H9 (cell line): ENCODE results near the gene RAB35. TPM values are rescaled to one million over a fixed set of nuclear protein-coding genes. Genes with fewer than 3 reads are reported as not detected.

Experiments used
- DNase-seq: peaks from one replicate; pipeline ENCODE4 v3.0.0-alpha.2; 2017
- H2AFZ ChIP-seq: one replicate; pipeline ENCODE4 v1.6.1; 2013; ENCODE audit warnings: mild to moderate bottlenecking, low read length, control low read depth, moderate library complexity
- H2AK5ac ChIP-seq: 2 replicates; pipeline ENCODE4 v1.6.1; 2013; ENCODE audit warnings: low read length, control low read depth, mixed read lengths; ENCODE audit not compliant: insufficient read length
- H2BK120ac ChIP-seq: one replicate; pipeline ENCODE4 v1.6.1; 2013; ENCODE audit warnings: low read depth, mild to moderate bottlenecking, low read length, control low read depth, inconsistent platforms; ENCODE audit not compliant: poor library complexity, severe bottlenecking
- H2BK12ac ChIP-seq: 2 replicates; pipeline ENCODE4 v1.6.1; 2013; ENCODE audit warnings: low read length, control low read depth, mixed read lengths, low read depth; ENCODE audit not compliant: insufficient read length
- H2BK15ac ChIP-seq: 2 replicates; pipeline ENCODE4 v1.6.1; 2013; ENCODE audit warnings: low read depth, low read length, control low read depth
- H2BK20ac ChIP-seq: one replicate; pipeline ENCODE4 v1.6.1; 2013; ENCODE audit warnings: low read depth, mild to moderate bottlenecking, low read length, control low read depth, inconsistent platforms; ENCODE audit not compliant: poor library complexity, severe bottlenecking
- H2BK5ac ChIP-seq: 2 replicates; pipeline ENCODE4 v1.6.1; 2013; ENCODE audit warnings: low read length, control low read depth, mixed read lengths; ENCODE audit not compliant: insufficient read length
- H3K14ac ChIP-seq: 2 replicates; pipeline ENCODE4 v1.6.1; 2013; ENCODE audit warnings: low read length, control low read depth; ENCODE audit not compliant: insufficient read depth
- H3K18ac ChIP-seq: 2 replicates; pipeline ENCODE4 v1.6.1; 2013; ENCODE audit warnings: low read depth, mild to moderate bottlenecking, mixed read lengths, low read length, control low read depth; ENCODE audit not compliant: insufficient read length
- H3K23ac ChIP-seq: 2 replicates; pipeline ENCODE4 v1.6.1; 2013; ENCODE audit warnings: low read length, control low read depth, mixed read lengths, low read depth; ENCODE audit not compliant: insufficient read length
- H3K23me2 ChIP-seq: 2 replicates; pipeline ENCODE4 v1.6.1; 2013; ENCODE audit warnings: low read depth, mild to moderate bottlenecking, mixed read lengths, low read length, control low read depth; ENCODE audit not compliant: insufficient read length, poor library complexity, severe bottlenecking
- H3K27ac ChIP-seq: 2 replicates; pipeline ENCODE4 v1.5.1; 2013; ENCODE audit warnings: low read length, control low read depth, mixed read lengths, low read depth; ENCODE audit not compliant: insufficient read length
- H3K27me3 ChIP-seq: 2 replicates; pipeline ENCODE4 v1.6.1; 2013; ENCODE audit warnings: low read length, control low read depth, inconsistent platforms; ENCODE audit not compliant: insufficient read depth
- H3K4ac ChIP-seq: 2 replicates; pipeline ENCODE4 v1.6.1; 2013; ENCODE audit warnings: low read depth, mild to moderate bottlenecking, control low read depth, inconsistent platforms, low read length, moderate library complexity
- H3K4me1 ChIP-seq: 2 replicates; pipeline ENCODE4 v1.6.1; 2013; ENCODE audit warnings: low read length, control low read depth, inconsistent platforms; ENCODE audit not compliant: insufficient read depth
- H3K4me2 ChIP-seq: 2 replicates; pipeline ENCODE4 v1.6.1; 2013; ENCODE audit warnings: low read length, control low read depth, mixed read lengths; ENCODE audit not compliant: insufficient read length, insufficient read depth
- H3K56ac ChIP-seq: 2 replicates; pipeline ENCODE4 v1.6.1; 2013; ENCODE audit warnings: low read depth, mild to moderate bottlenecking, mixed read lengths, low read length, control low read depth; ENCODE audit not compliant: insufficient read length
- H3K79me1 ChIP-seq: 2 replicates; pipeline ENCODE4 v1.6.1; 2013; ENCODE audit warnings: low read depth, mild to moderate bottlenecking, moderate library complexity, low read length, control low read depth, inconsistent platforms; ENCODE audit not compliant: insufficient read depth, poor library complexity, severe bottlenecking
- H3K79me2 ChIP-seq: 2 replicates; pipeline ENCODE4 v1.6.1; 2013; ENCODE audit warnings: low read length, control low read depth, inconsistent platforms; ENCODE audit not compliant: insufficient read depth
- H3K9ac ChIP-seq: 2 replicates; pipeline ENCODE4 v1.6.1; 2013; ENCODE audit warnings: low read length, control low read depth, mixed read lengths; ENCODE audit not compliant: insufficient read length; ENCODE audit errors: extremely low read depth
- H3K9me3 ChIP-seq: one replicate; pipeline ENCODE4 v1.6.1; 2013; ENCODE audit warnings: low read depth, low read length, inconsistent platforms; ENCODE audit not compliant: control insufficient read depth
- H3T11ph ChIP-seq: one replicate; pipeline ENCODE4 v1.6.1; 2013; ENCODE audit warnings: mild to moderate bottlenecking, low read length, control low read depth, inconsistent platforms
- H4K20me1 ChIP-seq: one replicate; pipeline ENCODE4 v1.6.1; 2013; ENCODE audit not compliant: control insufficient read depth, insufficient read length, insufficient read depth
- H4K5ac ChIP-seq: 2 replicates; pipeline ENCODE4 v1.6.1; 2013; ENCODE audit warnings: low read depth, mild to moderate bottlenecking, mixed read lengths, low read length, control low read depth; ENCODE audit not compliant: insufficient read length
- H4K8ac ChIP-seq: replicated peaks from 2 replicates; pipeline ENCODE4 v1.6.1; 2013; ENCODE audit warnings: low read length, control low read depth, mixed read lengths, low read depth; ENCODE audit not compliant: insufficient read length
- H4K91ac ChIP-seq: 2 replicates; pipeline ENCODE4 v1.6.1; 2013; ENCODE audit warnings: low read depth, mild to moderate bottlenecking, moderate library complexity, mixed read lengths, low read length, control low read depth; ENCODE audit not compliant: insufficient read length
- H3K27ac Mint-ChIP-seq, 3 experiments: 2 replicates in 2 of 3; 3 replicates in 1 of 3; pipeline ENCODE4 v1.8.0; 2020 to 2021; ENCODE audit warnings: mixed read lengths in 3 of 3, mild to moderate bottlenecking in 1 of 3, moderate library complexity in 1 of 3
- H3K27me3 Mint-ChIP-seq: 2 replicates; pipeline ENCODE4 v1.8.0; 2021; ENCODE audit warnings: low read depth, mild to moderate bottlenecking, moderate library complexity, mixed read lengths
- H3K36me3 Mint-ChIP-seq, 3 experiments: 2 replicates in 2 of 3; 3 replicates in 1 of 3; pipeline ENCODE4 v1.8.0; 2020 to 2021; ENCODE audit warnings: low read depth in 3 of 3, mixed read lengths in 3 of 3; ENCODE audit not compliant: insufficient read depth in 1 of 3
- H3K4me1 Mint-ChIP-seq, 2 experiments: 2 replicates each; pipeline ENCODE4 v1.8.0; 2020; ENCODE audit warnings: mixed read lengths in 2 of 2
- H3K4me3 Mint-ChIP-seq, 2 experiments: 2 replicates in 1 of 2; 3 replicates in 1 of 2; pipeline ENCODE4 v1.8.0; 2020 to 2021; ENCODE audit warnings: mild to moderate bottlenecking in 2 of 2, mixed read lengths in 2 of 2, moderate library complexity in 1 of 2
- H3K9me3 Mint-ChIP-seq, 2 experiments: 2 replicates in 1 of 2; 3 replicates in 1 of 2; pipeline ENCODE4 v1.8.0; 2020; ENCODE audit warnings: mild to moderate bottlenecking in 2 of 2, mixed read lengths in 2 of 2, moderate library complexity in 1 of 2
- WGBS: extraction: QIAGEN DNeasy Blood & Tissue Kit; methylation state at CpG from one replicate; pipeline ENCODE4 v1.1.7; 2013; ENCODE audit warnings: missing lambda C conversion rate, low lambda C conversion rate, mixed read lengths; ENCODE audit not compliant: insufficient read length; ENCODE audit errors: extremely low coverage; 5-methylcytosine and 5-hydroxymethylcytosine counted together
- total RNA-seq: library from RNA; stranded (reverse); gene quantifications from 2 replicates; pipeline ENCODE4 v1.2.1, GENCODE V29; 2021
- TF ChIP-seq, protein P1 (sequence below): fragments of 200-600 bp; sonication (generic); conservative IDR thresholded peaks from 3 replicates; pipeline ENCODE4 v1.8.0; 2021; ENCODE audit warnings: antibody characterized with exemption, mild to moderate bottlenecking

Gene RAB35
- total RNA-seq, 1 experiment from 2014 or later, result 60.0 TPM

DNA sequence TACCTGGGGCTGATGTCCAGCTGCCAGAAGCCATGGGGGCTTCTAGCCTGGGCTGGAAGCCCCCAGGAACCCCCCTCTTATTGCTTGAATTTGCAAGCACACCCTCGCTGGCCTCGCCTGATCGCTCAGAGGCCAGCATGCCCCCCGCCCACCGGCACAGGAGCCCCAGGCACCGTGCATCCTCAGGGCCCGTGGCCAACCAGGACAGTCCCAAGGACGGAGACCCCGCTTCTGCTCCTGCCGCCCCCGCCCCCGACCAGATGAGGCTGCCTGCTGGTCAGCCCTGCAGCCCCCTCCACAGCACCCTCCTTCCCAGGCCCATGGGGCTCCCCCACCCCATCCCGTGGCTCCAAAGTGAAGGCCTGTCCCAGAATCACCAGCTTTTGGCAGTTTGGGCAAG, 21.2 kb downstream of the RAB35 start:
- no peaks in the 10 kb centered on the region for H3K79me2 ChIP-seq
- Mint-ChIP-seq H3K36me3 (peaks cover 9 to 46% (median 42%) of the 10 kb centered on the region in 3 experiments; a peak in 6 of 7 replicates), H3K27ac (peak overlapping the region; percentile 22 to 61 (median 44); a peak in 2 of 7 replicates), H3K9me3 (no peaks in the 10 kb centered on the region), H3K27me3 (no peaks in the 10 kb centered on the region; the same call in 1 of the 2 replicates), H3K4me1 (peaks cover 32 to 48% of the 10 kb centered on the region in 2 experiments), H3K4me3 (no peak overlapping the region; a peak in 1 of 5 replicates)
- H3K4me2 ChIP-seq, result no peak overlapping the region
- H3K9me3 ChIP-seq, result no peaks in the 10 kb centered on the region
- no peak overlapping the region for H4K8ac ChIP-seq
- H3K23ac ChIP-seq, result no peak overlapping the region
- no peak for DNase-seq
- no peak overlapping the region for H3K27ac ChIP-seq
- H3K14ac ChIP-seq, result no peak overlapping the region
- no peak overlapping the region for H3K4ac ChIP-seq
- H2AK5ac ChIP-seq, result no peak overlapping the region
- H3K23me2 ChIP-seq, result no peaks in the 10 kb centered on the region
- H3K4me1 ChIP-seq, result peaks cover 5% of the 10 kb centered on the region; the same call in 1 of the 2 replicates
- no peak overlapping the region for H4K91ac ChIP-seq
- H4K20me1 ChIP-seq, result no peaks in the 10 kb centered on the region
- TF ChIP-seq, protein P1, sequence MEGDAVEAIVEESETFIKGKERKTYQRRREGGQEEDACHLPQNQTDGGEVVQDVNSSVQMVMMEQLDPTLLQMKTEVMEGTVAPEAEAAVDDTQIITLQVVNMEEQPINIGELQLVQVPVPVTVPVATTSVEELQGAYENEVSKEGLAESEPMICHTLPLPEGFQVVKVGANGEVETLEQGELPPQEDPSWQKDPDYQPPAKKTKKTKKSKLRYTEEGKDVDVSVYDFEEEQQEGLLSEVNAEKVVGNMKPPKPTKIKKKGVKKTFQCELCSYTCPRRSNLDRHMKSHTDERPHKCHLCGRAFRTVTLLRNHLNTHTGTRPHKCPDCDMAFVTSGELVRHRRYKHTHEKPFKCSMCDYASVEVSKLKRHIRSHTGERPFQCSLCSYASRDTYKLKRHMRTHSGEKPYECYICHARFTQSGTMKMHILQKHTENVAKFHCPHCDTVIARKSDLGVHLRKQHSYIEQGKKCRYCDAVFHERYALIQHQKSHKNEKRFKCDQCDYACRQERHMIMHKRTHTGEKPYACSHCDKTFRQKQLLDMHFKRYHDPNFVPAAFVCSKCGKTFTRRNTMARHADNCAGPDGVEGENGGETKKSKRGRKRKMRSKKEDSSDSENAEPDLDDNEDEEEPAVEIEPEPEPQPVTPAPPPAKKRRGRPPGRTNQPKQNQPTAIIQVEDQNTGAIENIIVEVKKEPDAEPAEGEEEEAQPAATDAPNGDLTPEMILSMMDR, result no peak
- H3K56ac ChIP-seq, result no peak overlapping the region
- H4K5ac ChIP-seq, result no peak overlapping the region
- no peak overlapping the region for H2BK12ac ChIP-seq
- H2BK5ac ChIP-seq, result no peak overlapping the region
- H2AFZ ChIP-seq, result no peak overlapping the region
- no peaks in the 10 kb centered on the region for H3K79me1 ChIP-seq
- no peak overlapping the region for H3K9ac ChIP-seq
- no CpG with 5 or more reads among the region's 13 CpGs for WGBS
- no peak overlapping the region for H2BK120ac ChIP-seq
- no peak overlapping the region for H3T11ph ChIP-seq
- no peak overlapping the region for H3K18ac ChIP-seq
- H3K27me3 ChIP-seq, result no peaks in the 10 kb centered on the region
- no peak overlapping the region for H2BK15ac ChIP-seq
- no peak overlapping the region for H2BK20ac ChIP-seq
